ENCODE data around the gene TTC28. TPM values are rescaled to one million over a fixed set of nuclear protein-coding genes. Genes with fewer than 3 reads are reported as not detected.

TTC28 gene
- total RNA-seq, 1 donor from 2014 or later = 1.3 TPM

- Mint-ChIP-seq H3K9me3 (no peaks in the 10 kb centered on the region), H3K4me3 (no peak overlapping the region), H3K4me1 (peaks cover 2% of the 10 kb centered on the region), H3K27ac (no peak overlapping the region), H3K27me3 (no peaks in the 10 kb centered on the region), H3K36me3 (ENCODE audit: low read depth) (no peaks in the 10 kb centered on the region)
- no peak for DNase-seq
- intact Hi-C loops (cut with micrococcal nuclease) = no loop called here
Measured at GRCh38 chr22:27947448-27947847, 732.2 kb downstream of the TTC28 start.

- peaks cover 2% of the 10 kb centered on the region for H3K4me1 Mint-ChIP-seq
- no peaks in the 10 kb centered on the region for H3K27me3 Mint-ChIP-seq
Measured at GRCh38 chr22:27941143-27941542, 738.5 kb downstream of the TTC28 start.

GRCh38 chr22:27937453-27937852 lies 742.2 kb downstream of the TTC28 start:
- H3K9me3 Mint-ChIP-seq = peaks cover 6% of the 10 kb centered on the region
- H3K27ac Mint-ChIP-seq = no peak overlapping the region
- H3K27me3 Mint-ChIP-seq = no peaks in the 10 kb centered on the region
- intact Hi-C loops (cut with micrococcal nuclease) = no loop called here
- DNase-seq = no peak
- H3K4me3 Mint-ChIP-seq = no peak overlapping the region
- peaks cover 7% of the 10 kb centered on the region for H3K36me3 Mint-ChIP-seq (ENCODE audit: low read depth)
- no peaks in the 10 kb centered on the region for H3K4me1 Mint-ChIP-seq

More at GRCh38 chr22:27941143-27941542, 738.5 kb downstream of the TTC28 start:
- intact Hi-C loops (cut with micrococcal nuclease) = no loop called here
- Mint-ChIP-seq H3K4me3 (no peak overlapping the region), H3K36me3 (ENCODE audit: low read depth) (peaks cover 7% of the 10 kb centered on the region), H3K9me3 (no peaks in the 10 kb centered on the region), H3K27ac (no peak overlapping the region)
- no peak for DNase-seq

- DNase-seq = no peak
- Mint-ChIP-seq H3K27ac (no peak overlapping the region), H3K4me3 (no peak overlapping the region), H3K4me1 (no peaks in the 10 kb centered on the region), H3K36me3 (ENCODE audit: low read depth) (peaks cover 3% of the 10 kb centered on the region), H3K9me3 (peaks cover 6% of the 10 kb centered on the region), H3K27me3 (no peaks in the 10 kb centered on the region)
- intact Hi-C loops (cut with micrococcal nuclease) = no loop called here
Measured at GRCh38 chr22:27935897-27936296, 743.7 kb downstream of the TTC28 start.

GRCh38 chr22:27934069-27934468 lies 745.6 kb downstream of the TTC28 start:
- H3K4me1 Mint-ChIP-seq = no peaks in the 10 kb centered on the region
- peaks cover 3% of the 10 kb centered on the region for H3K36me3 Mint-ChIP-seq (ENCODE audit: low read depth)
- no peak overlapping the region for H3K4me3 Mint-ChIP-seq
- intact Hi-C loops (cut with micrococcal nuclease) = no loop called here
- peaks cover 6% of the 10 kb centered on the region for H3K9me3 Mint-ChIP-seq
- no peak overlapping the region for H3K27ac Mint-ChIP-seq
- DNase-seq = no peak
- H3K27me3 Mint-ChIP-seq = no peaks in the 10 kb centered on the region

- Mint-ChIP-seq H3K36me3 (ENCODE audit: low read depth) (peaks cover 1% of the 10 kb centered on the region), H3K9me3 (peaks cover 6% of the 10 kb centered on the region), H3K4me1 (no peaks in the 10 kb centered on the region), H3K27ac (no peak overlapping the region), H3K27me3 (no peaks in the 10 kb centered on the region), H3K4me3 (no peak overlapping the region)
- DNase-seq = no peak
- intact Hi-C loops (cut with micrococcal nuclease) = no loop called here
Measured at GRCh38 chr22:27933186-27933983, 746.3 kb downstream of the TTC28 start.

GRCh38 chr22:27930331-27931060 lies 749.1 kb downstream of the TTC28 start:
- no peak for DNase-seq
- H3K27ac Mint-ChIP-seq = no peak overlapping the region

More at GRCh38 chr22:27930331-27931060, 749.1 kb downstream of the TTC28 start:
- H3K27me3 Mint-ChIP-seq = no peaks in the 10 kb centered on the region
- H3K4me3 Mint-ChIP-seq = no peak overlapping the region
- intact Hi-C loops (cut with micrococcal nuclease) = no loop called here
- H3K4me1 Mint-ChIP-seq = peaks cover 6% of the 10 kb centered on the region
- peaks cover 6% of the 10 kb centered on the region for H3K9me3 Mint-ChIP-seq
- peaks cover under 1% of the 10 kb centered on the region for H3K36me3 Mint-ChIP-seq (ENCODE audit: low read depth)

Other genes with a start within 250 kb of the TTC28 start
- 29.8 and 32.7 TPM in 2 replicates for gene CHEK2, start 62.0 kb upstream of the TTC28 start, total RNA-seq
- 12.8 and 14.1 TPM in 2 replicates for gene HSCB, start 62.2 kb upstream of the TTC28 start, total RNA-seq
- 41.2 and 47.7 TPM in 2 replicates for gene CCDC117, start 92.9 kb upstream of the TTC28 start, total RNA-seq
- 133 and 135 TPM in 2 replicates for gene XBP1, start 120.7 kb upstream of the TTC28 start, total RNA-seq
- 2.0 and 2.3 TPM in 2 replicates for gene ZNRF3, start 203.7 kb upstream of the TTC28 start, total RNA-seq